Fibroblast of skin of right quadriceps (primary cell): ENCODE measurements around the gene MED12L.
A peak's percentile ranks its signal among the peaks of the same experiment; 100 is the strongest.
"Not testable (repeated sequence)": the region's sequence is repeated elsewhere in the genome, so short reads cannot be mapped to it uniquely, and the experiment has no call there.

Experiments
- DNase-seq: peaks from one replicate; pipeline ENCODE4 v3.0.0-alpha.2; 2013

MED12L gene

GRCh38 chr3:151145713-151146070, 60.2 kb downstream of the MED12L start:
- DNase-seq = no peak

DNA sequence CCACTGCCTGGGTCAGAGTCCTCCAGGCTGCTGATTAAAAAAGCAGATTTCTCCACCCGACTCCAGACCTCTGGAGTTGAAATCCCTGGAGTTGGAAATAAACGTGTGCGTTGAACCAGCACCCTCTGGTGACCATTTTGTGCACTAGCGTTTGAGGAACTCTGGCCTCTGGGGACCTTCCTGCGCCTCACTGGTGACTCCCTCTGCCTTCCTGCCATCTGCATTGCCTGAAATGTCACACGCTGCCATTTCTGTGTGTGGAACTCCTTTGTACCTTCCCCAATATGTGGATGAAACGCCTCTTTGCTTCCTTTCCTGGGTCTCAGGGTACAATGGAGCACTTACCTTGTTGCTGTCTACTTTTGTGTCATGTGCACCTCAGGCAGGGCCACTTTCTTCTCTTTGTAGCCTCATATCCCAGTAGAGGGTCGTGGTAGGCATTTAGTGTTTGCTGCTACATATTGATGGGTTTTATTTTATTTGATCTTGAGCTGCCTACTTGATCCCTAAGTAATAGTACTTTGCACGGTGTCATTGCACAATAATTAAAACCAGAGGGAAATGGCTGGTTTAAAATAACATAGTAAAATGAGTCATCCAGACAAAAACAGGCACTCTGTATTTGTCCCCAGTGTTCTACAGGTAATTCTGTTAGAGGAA, 60.7 kb downstream of the MED12L start:
- DNase-seq = peak; percentile 74

- DNase-seq = no peak
Measured at GRCh38 chr3:151146731-151147091, 61.2 kb downstream of the MED12L start.

DNA sequence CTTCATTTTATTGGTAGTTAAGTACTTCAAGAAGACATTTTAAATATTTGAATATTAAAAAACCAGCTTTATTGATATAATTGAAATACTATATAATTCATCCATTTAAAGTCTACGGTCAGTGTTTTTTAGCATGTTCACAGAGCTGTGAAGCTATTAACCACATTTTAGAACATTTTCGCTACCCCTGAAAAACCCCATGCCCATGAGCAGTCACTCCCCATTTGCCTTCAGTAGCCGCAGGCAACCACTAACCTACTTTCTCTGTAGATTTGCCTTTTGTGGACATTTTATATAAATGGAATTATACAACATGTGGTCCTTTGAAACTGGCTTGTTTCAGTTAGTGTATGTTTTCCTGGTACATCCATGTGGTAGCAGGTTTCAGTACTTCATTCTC, 61.8 kb downstream of the MED12L start:
- no peak for DNase-seq

GRCh38 chr3:151152455-151153079, 67.1 kb downstream of the MED12L start:
- no peak for DNase-seq

DNA sequence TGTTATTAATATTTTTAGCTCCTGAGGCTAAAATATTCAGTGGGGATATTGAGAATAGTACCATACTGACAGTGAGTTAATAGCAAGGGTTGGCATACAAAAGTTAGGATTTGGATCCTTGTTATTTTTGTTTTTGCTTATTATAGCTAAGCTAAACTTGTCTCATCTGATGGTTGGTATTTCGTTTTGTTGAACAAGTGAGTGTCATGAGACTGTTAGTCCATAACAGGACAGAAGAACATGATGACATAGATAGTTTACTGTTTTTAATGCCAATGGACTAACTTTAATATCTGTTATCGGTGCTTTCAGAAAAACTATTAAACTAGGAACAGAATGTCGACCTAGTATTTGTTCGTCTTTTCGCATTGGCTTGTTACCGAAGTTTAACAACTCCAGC, 69.1 kb downstream of the MED12L start:
- no peak for DNase-seq

GRCh38 chr3:151155409-151156128, 70.1 kb downstream of the MED12L start:
- no peak for DNase-seq

GRCh38 chr3:151156618-151157216, 71.3 kb downstream of the MED12L start:
- DNase-seq = peak; percentile 54

GRCh38 chr3:151159806-151160205, 74.3 kb downstream of the MED12L start:
- DNase-seq = no peak

- DNase-seq = no peak
Measured at GRCh38 chr3:151165226-151165625, 79.8 kb downstream of the MED12L start.

DNA sequence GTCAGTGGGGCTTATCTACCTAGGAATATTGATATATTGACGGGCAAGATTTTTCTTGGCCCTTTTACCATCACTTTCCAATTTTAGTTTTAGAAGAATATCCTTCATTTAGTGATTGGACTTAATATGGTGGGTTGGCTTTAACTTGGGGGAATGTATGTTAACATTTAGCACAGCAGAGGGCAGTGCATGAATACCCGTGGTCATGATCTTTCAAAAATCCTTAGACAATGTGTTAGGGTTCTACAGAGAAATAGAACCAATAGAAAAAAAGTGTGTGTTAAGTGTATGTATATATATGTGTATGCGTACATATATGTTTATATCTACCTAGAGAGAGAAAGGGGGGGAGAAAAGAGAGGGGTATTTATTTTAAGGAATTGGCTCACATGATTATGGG, 80.7 kb downstream of the MED12L start:
- no peak for DNase-seq

GRCh38 chr3:151168269-151169094, 83.0 kb downstream of the MED12L start:
- peak; percentile 66 for DNase-seq

GRCh38 chr3:151169262-151169947, 83.9 kb downstream of the MED12L start:
- DNase-seq = no peak

- DNase-seq = not testable (repeated sequence)
Measured at GRCh38 chr3:151169948-151170679, 84.7 kb downstream of the MED12L start.

- no peak for DNase-seq
Measured at GRCh38 chr3:151171145-151171757, 85.8 kb downstream of the MED12L start.

- no peak for DNase-seq
Measured at GRCh38 chr3:151174351-151174750, 88.9 kb downstream of the MED12L start.

DNA sequence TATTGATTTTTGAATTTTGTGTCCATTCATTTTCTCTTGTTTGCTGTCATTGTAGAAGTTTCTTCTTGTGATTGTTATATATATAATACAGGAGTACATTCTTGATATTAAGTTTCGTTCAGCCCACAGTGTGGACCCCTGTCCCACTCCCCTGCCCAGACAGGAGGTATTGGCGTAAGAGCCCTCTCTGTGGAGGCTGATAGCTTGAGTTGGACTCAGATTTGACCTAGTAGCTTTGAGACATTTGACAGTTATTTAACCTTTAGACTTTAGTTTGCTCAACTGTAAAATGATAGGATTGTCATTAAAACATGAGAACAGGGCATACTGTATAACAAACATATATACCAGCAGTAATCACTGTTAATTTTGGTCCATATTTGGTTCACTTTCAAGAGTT, 90.5 kb downstream of the MED12L start:
- DNase-seq = no peak

DNA sequence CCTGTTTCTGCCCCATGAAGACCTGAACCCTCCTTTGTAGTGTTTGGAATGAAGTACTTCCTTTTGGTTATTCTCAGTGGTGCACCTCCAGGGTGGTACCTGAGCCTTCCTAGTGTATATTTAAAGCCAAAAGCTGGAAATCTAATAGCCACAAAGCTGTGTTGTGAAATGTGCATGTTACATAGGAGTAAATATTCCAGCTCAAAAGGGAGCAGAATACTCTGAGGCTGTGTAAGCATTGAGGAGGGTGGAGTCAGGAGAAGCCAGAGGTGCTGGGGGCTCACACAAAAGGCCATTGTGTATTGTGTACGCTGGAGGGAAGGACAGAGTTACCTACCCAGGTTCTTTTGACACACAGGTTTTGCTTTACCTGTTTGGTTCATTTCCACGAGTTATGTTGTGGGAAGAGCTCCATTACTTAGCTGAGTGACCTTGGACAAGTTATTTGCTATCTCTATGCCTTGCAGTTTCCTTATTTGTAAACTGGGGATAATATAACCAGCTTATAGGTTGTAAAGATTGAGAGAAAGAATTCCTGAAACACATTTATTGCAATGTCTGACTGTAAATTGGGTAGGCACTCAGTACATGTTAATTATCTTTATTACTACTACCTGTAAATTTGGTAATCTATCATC, 92.9 kb downstream of the MED12L start:
- DNase-seq = no peak

DNA sequence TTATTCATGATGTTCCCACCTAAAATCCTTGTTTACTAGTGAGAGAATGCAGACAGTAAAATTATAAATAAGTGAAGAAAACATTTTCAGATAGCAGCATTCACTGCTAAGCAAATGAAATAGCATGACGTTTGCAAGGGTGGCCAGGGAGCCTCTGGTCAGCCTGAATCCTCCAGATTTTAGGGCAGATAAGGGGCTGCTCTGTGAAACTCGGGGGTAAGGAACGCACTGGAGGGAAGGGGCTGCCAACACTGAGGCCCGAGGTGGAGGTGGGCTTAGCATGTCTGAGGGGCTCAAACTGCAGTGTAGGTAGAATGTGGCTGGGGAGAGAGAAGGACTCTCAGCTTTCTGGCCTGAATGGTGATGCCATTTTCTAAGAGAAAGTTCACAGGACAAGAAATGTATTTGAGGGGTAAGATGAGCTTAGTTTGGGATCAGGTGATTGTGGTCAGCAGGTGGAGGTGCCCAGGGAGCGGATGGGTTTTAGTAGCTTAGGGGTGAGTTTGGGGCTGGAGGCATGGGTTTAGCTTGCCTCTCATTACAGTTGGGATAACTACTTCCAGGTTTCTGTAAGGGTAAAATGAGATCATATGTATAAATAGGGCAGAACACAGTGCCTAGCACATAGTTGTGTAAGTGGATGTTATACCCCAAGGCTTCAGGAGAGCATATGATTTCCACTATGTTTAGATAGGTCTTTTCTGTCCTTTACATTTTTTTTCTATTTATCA, 97.0 kb downstream of the MED12L start:
- DNase-seq = no peak

DNA sequence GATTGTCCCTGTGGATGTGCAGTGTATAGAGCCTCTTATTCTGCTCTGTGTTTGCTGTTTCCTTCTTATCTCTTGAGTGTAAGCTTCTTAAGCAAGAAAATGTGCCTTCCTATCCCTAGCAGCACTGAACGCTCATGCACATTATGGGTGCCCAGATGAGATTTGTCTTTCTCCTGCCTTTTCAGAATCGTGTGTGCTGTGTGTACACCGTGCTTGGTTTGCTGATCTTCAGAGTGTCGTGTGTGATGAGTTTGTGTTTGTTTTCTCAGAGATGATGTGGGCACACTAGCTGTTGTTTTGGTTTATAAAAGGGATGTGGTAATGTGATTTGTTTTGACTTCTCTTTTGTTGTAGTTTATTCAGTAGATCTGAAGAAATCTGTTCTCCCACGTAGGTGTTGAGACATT, 97.8 kb downstream of the MED12L start:
- DNase-seq = no peak
